CD4-positive, CD25-positive, alpha-beta regulatory T cell (primary cell): ENCODE measurements around the gene TBX4. TPM values are rescaled to one million over a fixed set of nuclear protein-coding genes. Genes with fewer than 3 reads are reported as not detected.
"Not testable (repeated sequence)": the region's sequence is repeated elsewhere in the genome, so short reads cannot be mapped to it uniquely, and the experiment has no call there.

ENCODE experiments used
- ATAC-seq, 2 donors: fragments of 150-1000 bp; cut with Tn5 transposase; one replicate each; pipeline ENCODE4 v1.10.0; 2021; ENCODE audit warnings: low read depth in 2 of 2, moderate number of reproducible peaks in 2 of 2, moderate library complexity in 1 of 2
- DNase-seq, 3 donors: peaks; one replicate each; pipeline versions ENCODE4 v3.0.0 to v3.0.0-alpha.2; 2012 to 2022; ENCODE audit warnings: mixed read lengths in 1 of 3
- H3K27ac ChIP-seq: one replicate; pipeline ENCODE4 v1.7.0; 2013; ENCODE audit warnings: mild to moderate bottlenecking, low read length; ENCODE audit not compliant: insufficient read depth, poor library complexity, severe bottlenecking
- H3K27me3 ChIP-seq: one replicate; pipeline ENCODE4 v1.7.0; 2013; ENCODE audit warnings: low read length; ENCODE audit not compliant: control insufficient read depth, insufficient read depth
- H3K36me3 ChIP-seq: one replicate; pipeline ENCODE4 v1.7.0; 2013; ENCODE audit warnings: mild to moderate bottlenecking, low read length, moderate library complexity; ENCODE audit not compliant: control insufficient read depth, insufficient read depth
- H3K4me1 ChIP-seq: 2 replicates; pipeline ENCODE4 v1.7.0; 2013; ENCODE audit warnings: mild to moderate bottlenecking, low read length; ENCODE audit not compliant: insufficient read depth, control insufficient read depth, poor library complexity, severe bottlenecking
- H3K4me3 ChIP-seq: one replicate; pipeline ENCODE4 v1.7.0; 2013; ENCODE audit warnings: low read depth, mild to moderate bottlenecking, low read length, moderate library complexity
- H3K9me3 ChIP-seq, 2 experiments: 1 replicate in 1 of 2; 2 replicates in 1 of 2; pipeline ENCODE4 v1.7.0; 2013; ENCODE audit warnings: low read length in 2 of 2, mild to moderate bottlenecking in 1 of 2, moderate library complexity in 1 of 2; ENCODE audit not compliant: control insufficient read depth in 2 of 2
- H3K27ac Mint-ChIP-seq, 3 donors: one replicate each; pipeline ENCODE4 v1.8.0; 2020 to 2022; ENCODE audit warnings: mild to moderate bottlenecking in 3 of 3, mixed read lengths in 3 of 3, moderate library complexity in 2 of 3
- H3K27me3 Mint-ChIP-seq: one replicate; pipeline ENCODE4 v1.8.0; 2022; ENCODE audit warnings: mild to moderate bottlenecking, mixed read lengths
- H3K36me3 Mint-ChIP-seq: one replicate; pipeline ENCODE4 v1.8.0; 2020; ENCODE audit warnings: mixed read lengths
- H3K4me1 Mint-ChIP-seq, 4 donors: one replicate each; pipeline ENCODE4 v1.8.0; 2020 to 2022; ENCODE audit warnings: mixed read lengths in 4 of 4, mild to moderate bottlenecking in 1 of 4
- H3K4me3 Mint-ChIP-seq, 4 donors: one replicate each; pipeline ENCODE4 v1.8.0; 2020 to 2022; ENCODE audit warnings: mild to moderate bottlenecking in 4 of 4, mixed read lengths in 4 of 4, moderate library complexity in 3 of 4
- H3K9me3 Mint-ChIP-seq, 7 donors: one replicate each; pipeline ENCODE4 v1.8.0; 2020 to 2022; ENCODE audit warnings: mixed read lengths in 7 of 7, mild to moderate bottlenecking in 3 of 7, moderate library complexity in 2 of 7
- polyA plus RNA-seq, 4 donors: library from polyadenylated mRNA; unstranded; fragments of 300-500 nt; fragmentation: Illumina TruSeq; gene quantifications; one replicate each; pipeline ENCODE4 v1.2.3, GENCODE V29; 2021
- total RNA-seq: library from RNA; stranded (reverse); gene quantifications from one replicate; pipeline ENCODE4 v1.2.3, GENCODE V29; 2022

The TBX4 gene
- total and polyA plus RNA-seq, 5 donors from 2014 or later = not detected

DNA sequence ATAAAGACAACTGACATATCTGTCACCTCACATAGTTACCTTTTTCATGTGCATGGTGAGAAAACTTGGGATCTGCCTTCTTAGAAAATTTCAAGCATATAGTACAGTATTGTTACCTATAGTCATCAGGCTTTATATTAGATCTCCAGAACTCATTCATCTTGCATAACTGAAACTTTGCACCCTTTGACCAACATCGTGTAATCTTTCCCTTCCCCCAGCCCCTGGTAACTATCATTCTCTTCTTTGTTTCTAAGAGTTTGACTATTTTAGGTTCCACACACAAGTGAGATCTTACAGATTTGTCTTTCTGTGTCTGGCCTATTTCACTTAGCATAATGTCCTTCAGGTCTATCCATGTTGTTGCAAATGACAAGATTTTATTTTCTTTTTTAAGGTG, 22.9 kb upstream of the TBX4 start:
- ATAC-seq (no peak), DNase-seq (no peak)
- Mint-ChIP-seq H3K27me3 (peaks cover 22% of the 10 kb centered on the region), H3K9me3 (peaks cover 0 to 3% (median 0%) of the 10 kb centered on the region in 7 donors), H3K27ac (no peak overlapping the region), H3K4me1 (no peaks in the 10 kb centered on the region), H3K36me3 (no peaks in the 10 kb centered on the region), H3K4me3 (no peak overlapping the region)
- no peaks in the 10 kb centered on the region for H3K9me3 ChIP-seq
- peaks cover 6% of the 10 kb centered on the region for H3K27me3 ChIP-seq
- H3K4me3 ChIP-seq = no peak overlapping the region
- H3K4me1 ChIP-seq = no peaks in the 10 kb centered on the region
- no peaks in the 10 kb centered on the region for H3K36me3 ChIP-seq
- H3K27ac ChIP-seq = no peak overlapping the region

DNA sequence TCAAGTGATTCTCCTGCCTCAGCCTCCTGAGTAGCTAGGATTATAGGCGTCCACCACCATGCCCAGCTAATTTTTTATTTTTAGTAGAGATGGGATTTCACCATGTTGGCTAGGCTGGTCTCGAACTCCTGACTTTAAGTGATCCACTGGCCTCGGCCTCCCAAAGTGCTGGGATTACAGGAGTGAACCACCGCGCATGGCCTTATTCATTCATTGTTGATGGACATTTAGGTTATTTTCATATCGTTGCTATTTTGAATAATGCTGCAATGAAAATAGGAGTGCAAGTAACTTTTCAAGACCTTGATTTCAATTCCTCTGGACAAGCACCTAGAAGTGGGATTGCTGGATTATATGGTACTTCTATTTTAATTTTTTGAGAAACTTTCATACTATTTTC, 22.4 kb upstream of the TBX4 start:
- not testable (repeated sequence) for H3K4me1 ChIP-seq, H3K27ac ChIP-seq, H3K36me3 Mint-ChIP-seq, H3K36me3 ChIP-seq, H3K4me3 Mint-ChIP-seq, H3K27ac Mint-ChIP-seq, ATAC-seq, H3K9me3 Mint-ChIP-seq, H3K4me3 ChIP-seq, H3K9me3 ChIP-seq, DNase-seq, H3K4me1 Mint-ChIP-seq, H3K27me3 ChIP-seq
- H3K27me3 Mint-ChIP-seq = peaks cover 28% of the 10 kb centered on the region

GRCh38 chr17:61431594-61432311, 20.5 kb upstream of the TBX4 start:
- Histone ChIP-seq H3K9me3 (peaks cover 0 to 11% of the 10 kb centered on the region in 2 experiments), H3K27me3 (peaks cover 18% of the 10 kb centered on the region), H3K36me3 (no peaks in the 10 kb centered on the region), H3K4me1 (no peaks in the 10 kb centered on the region), H3K4me3 (no peak overlapping the region), H3K27ac (no peak overlapping the region)
- H3K4me3 Mint-ChIP-seq = no peak overlapping the region
- H3K36me3 Mint-ChIP-seq = no peaks in the 10 kb centered on the region
- DNase-seq (no peak), ATAC-seq (no peak)
- peaks cover 40% of the 10 kb centered on the region for H3K27me3 Mint-ChIP-seq
- H3K27ac Mint-ChIP-seq = no peak overlapping the region
- no peaks in the 10 kb centered on the region for H3K4me1 Mint-ChIP-seq
- peaks cover 0 to 14% (median 5%) of the 10 kb centered on the region in 7 donors for H3K9me3 Mint-ChIP-seq

DNA sequence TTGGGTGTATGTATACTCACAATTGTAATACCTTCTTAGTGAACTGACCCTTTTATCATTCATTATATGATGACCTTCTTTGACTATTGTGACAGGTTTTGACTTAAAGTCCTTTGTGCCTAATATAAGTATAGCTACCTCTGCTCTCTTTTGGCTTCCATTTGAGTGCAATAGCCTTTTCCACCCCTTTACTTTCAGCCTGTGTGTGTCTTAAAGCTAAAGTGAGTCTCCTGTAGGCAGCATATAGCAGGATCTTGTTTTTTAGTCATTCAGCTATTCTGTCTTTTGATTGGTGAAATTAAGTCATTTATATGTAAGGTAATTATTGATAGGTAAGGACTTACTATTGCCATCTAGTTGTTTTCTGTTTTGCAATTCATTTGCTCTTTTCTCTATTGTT, 15.9 kb upstream of the TBX4 start:
- Mint-ChIP-seq H3K36me3 (peaks cover 5% of the 10 kb centered on the region), H3K27ac (no peak overlapping the region), H3K27me3 (peaks cover 56% of the 10 kb centered on the region), H3K9me3 (peaks cover 0 to 23% (median 10%) of the 10 kb centered on the region in 7 donors), H3K4me3 (no peak overlapping the region), H3K4me1 (no peaks in the 10 kb centered on the region)
- no peaks in the 10 kb centered on the region for H3K36me3 ChIP-seq
- no peak overlapping the region for H3K27ac ChIP-seq
- ATAC-seq (no peak), DNase-seq (no peak)
- H3K4me3 ChIP-seq = no peak overlapping the region
- H3K4me1 ChIP-seq = no peaks in the 10 kb centered on the region
- peaks cover 25% of the 10 kb centered on the region for H3K27me3 ChIP-seq
- peaks cover 13 to 25% of the 10 kb centered on the region in 2 experiments for H3K9me3 ChIP-seq

DNA sequence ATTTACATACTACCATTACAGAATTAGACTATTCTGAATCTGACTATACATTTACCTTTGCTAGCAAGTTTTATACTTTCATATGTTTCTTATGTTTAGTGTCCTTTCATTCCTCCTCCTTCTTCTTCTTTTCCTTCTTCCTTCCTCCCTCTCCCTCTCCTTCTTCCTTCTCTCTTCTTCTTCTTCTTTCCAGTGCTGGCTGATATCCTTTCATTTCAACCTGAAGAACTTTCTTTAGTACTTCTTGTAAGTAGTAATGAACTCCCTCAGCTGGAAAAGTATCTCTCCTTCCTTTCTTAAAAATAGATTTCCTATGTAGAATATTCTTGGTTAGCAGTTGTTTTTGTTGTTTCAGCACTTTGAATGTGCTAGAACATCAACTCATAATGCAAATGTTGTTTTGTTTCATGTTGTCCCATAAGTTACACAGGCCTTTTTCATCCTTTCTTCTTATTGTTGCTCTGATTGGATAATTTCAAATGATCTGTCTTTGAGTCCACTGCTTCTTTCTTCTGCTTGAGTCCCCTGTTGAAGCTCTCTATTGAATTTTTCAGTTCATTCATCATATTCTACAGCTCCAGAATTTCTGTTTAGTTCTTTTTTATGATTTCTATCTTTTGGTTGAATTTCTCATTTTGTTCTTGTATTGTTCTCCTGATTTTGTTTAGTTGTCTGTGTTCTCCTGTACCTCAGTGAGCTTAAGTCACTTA, 15.1 kb upstream of the TBX4 start:
- H3K4me3 Mint-ChIP-seq = no peak overlapping the region
- ATAC-seq (no peak), DNase-seq (no peak)
- H3K4me1 Mint-ChIP-seq = no peaks in the 10 kb centered on the region
- Histone ChIP-seq H3K4me3 (no peak overlapping the region), H3K27ac (no peak overlapping the region), H3K4me1 (no peaks in the 10 kb centered on the region), H3K36me3 (no peaks in the 10 kb centered on the region), H3K9me3 (peaks cover 13 to 25% of the 10 kb centered on the region in 2 experiments), H3K27me3 (peaks cover 25% of the 10 kb centered on the region)
- peaks cover 5% of the 10 kb centered on the region for H3K36me3 Mint-ChIP-seq
- H3K27me3 Mint-ChIP-seq = peaks cover 54% of the 10 kb centered on the region
- H3K9me3 Mint-ChIP-seq = peaks cover 1 to 23% (median 10%) of the 10 kb centered on the region in 7 donors
- no peak overlapping the region for H3K27ac Mint-ChIP-seq

DNA sequence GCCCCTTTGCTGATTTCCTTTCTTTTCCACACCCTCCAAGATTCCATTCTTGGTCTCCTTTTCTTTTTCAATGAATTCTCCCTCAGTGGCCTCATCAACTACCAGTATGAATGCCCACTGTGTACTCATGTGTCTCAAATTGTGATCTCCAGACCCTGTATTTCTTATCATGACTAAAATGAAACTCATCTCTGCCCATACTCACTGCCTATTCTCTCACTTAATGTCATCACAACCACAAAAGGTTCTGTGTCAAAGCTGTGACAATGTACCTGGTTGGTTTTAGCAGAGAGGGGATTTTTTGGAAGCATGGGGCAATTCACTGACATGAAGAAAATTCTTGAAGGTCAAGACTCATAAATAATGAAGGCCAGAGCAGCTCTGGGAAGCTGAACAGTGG, 11.5 kb upstream of the TBX4 start:
- Histone ChIP-seq H3K36me3 (no peaks in the 10 kb centered on the region), H3K4me1 (no peaks in the 10 kb centered on the region), H3K27me3 (peaks cover 15% of the 10 kb centered on the region), H3K4me3 (no peak overlapping the region), H3K27ac (no peak overlapping the region), H3K9me3 (peaks cover 13 to 24% of the 10 kb centered on the region in 2 experiments)
- peaks cover 38% of the 10 kb centered on the region for H3K27me3 Mint-ChIP-seq
- peaks cover 5% of the 10 kb centered on the region for H3K36me3 Mint-ChIP-seq
- no peaks in the 10 kb centered on the region for H3K4me1 Mint-ChIP-seq
- no peak overlapping the region for H3K4me3 Mint-ChIP-seq
- ATAC-seq (no peak), DNase-seq (no peak)
- H3K9me3 Mint-ChIP-seq = peaks cover 2 to 20% (median 6%) of the 10 kb centered on the region in 7 donors
- no peak overlapping the region for H3K27ac Mint-ChIP-seq

- not testable (repeated sequence) for H3K4me3 Mint-ChIP-seq
Measured at GRCh38 chr17:61441507-61441906, 10.7 kb upstream of the TBX4 start.

More at GRCh38 chr17:61441507-61441906, 10.7 kb upstream of the TBX4 start:
- H3K27me3 ChIP-seq = peaks cover 11% of the 10 kb centered on the region
- not testable (repeated sequence) for ATAC-seq, DNase-seq, H3K4me1 ChIP-seq, H3K27ac ChIP-seq, H3K4me1 Mint-ChIP-seq, H3K36me3 ChIP-seq, H3K36me3 Mint-ChIP-seq, H3K4me3 ChIP-seq, H3K27ac Mint-ChIP-seq
- Mint-ChIP-seq H3K9me3 (peaks cover 2 to 17% (median 6%) of the 10 kb centered on the region in 7 donors), H3K27me3 (peaks cover 36% of the 10 kb centered on the region)
- peaks cover 13 to 16% of the 10 kb centered on the region in 2 experiments for H3K9me3 ChIP-seq
